IMR-90 (cell line): ENCODE data around the gene GLS2. TPM values are rescaled to one million over a fixed set of nuclear protein-coding genes. Genes with fewer than 3 reads are reported as not detected.

Experiments
- ATAC-seq: fragments of 200-7000 bp; cut with Tn5 transposase; 2 replicates; pipeline ENCODE4 v1.9.1; 2020; ENCODE audit warnings: low read depth, mild to moderate bottlenecking, moderate library complexity
- BruUV-seq: library from RNA; stranded (reverse); fragments of 400-500 nt; replicated peaks from 2 replicates; lab custom pipeline; 2021; lab: Mats Ljungman, UMichigan
- CTCF ChIA-PET: fragments of 300-600 bp; formaldehyde crosslinking; extraction: SDS; loops from one replicate; lab custom pipeline; 2021; ENCODE audit warnings: antibody characterized with exemption; lab: Yijun Ruan, JAX
- POLR2A ChIA-PET: fragments of 300-600 bp; sonication (Branson Sonifier 250); formaldehyde crosslinking; loops from one replicate; lab custom pipeline; 2022; ENCODE audit warnings: antibody characterized with exemption; ENCODE audit not compliant: unreplicated experiment; lab: Charles Lee
- DNase-seq: peaks from one replicate; pipeline ENCODE4 v3.0.0; 2013
- H2AFZ ChIP-seq: replicated peaks from 2 replicates; pipeline ENCODE3; 2013; ENCODE audit warnings: low read length, mild to moderate bottlenecking; ENCODE audit not compliant: poor library complexity
- H2AK5ac ChIP-seq: 2 replicates; pipeline ENCODE4 v1.6.1; 2013; ENCODE audit warnings: low read depth, low read length, inconsistent platforms
- H2AK9ac ChIP-seq: replicated peaks from 2 replicates; pipeline ENCODE3; 2013; ENCODE audit warnings: mild to moderate bottlenecking, low read depth, low read length, moderate library complexity; ENCODE audit not compliant: poor library complexity
- H2BK120ac ChIP-seq: 2 replicates; pipeline ENCODE4 v1.6.1; 2013; ENCODE audit warnings: low read depth, low read length, inconsistent platforms
- H2BK15ac ChIP-seq: 3 replicates; pipeline ENCODE4 v1.6.1; 2013; ENCODE audit warnings: low read depth, low read length, inconsistent platforms
- H2BK20ac ChIP-seq: 2 replicates; pipeline ENCODE4 v1.6.1; 2013; ENCODE audit warnings: low read depth, mild to moderate bottlenecking, inconsistent platforms, low read length, moderate library complexity
- H2BK5ac ChIP-seq: 2 replicates; pipeline ENCODE4 v1.6.1; 2013; ENCODE audit warnings: mild to moderate bottlenecking, low read depth, low read length, inconsistent platforms; ENCODE audit not compliant: poor library complexity, severe bottlenecking
- H3K14ac ChIP-seq: replicated peaks from 2 replicates; pipeline ENCODE4 v1.6.1; 2013; ENCODE audit warnings: low read depth, low read length, inconsistent platforms
- H3K18ac ChIP-seq: 2 replicates; pipeline ENCODE4 v1.6.1; 2013; ENCODE audit warnings: low read depth, low read length, control low read depth
- H3K23ac ChIP-seq: 2 replicates; pipeline ENCODE4 v1.6.1; 2013; ENCODE audit warnings: low read depth, low read length, inconsistent platforms
- H3K27ac ChIP-seq: 2 replicates; pipeline ENCODE4 v1.5.1; 2013; ENCODE audit warnings: mild to moderate bottlenecking, control low read depth, low read length; ENCODE audit not compliant: insufficient read depth
- H3K27me3 ChIP-seq: 2 replicates; pipeline ENCODE4 v1.6.1; 2013; ENCODE audit warnings: low read length; ENCODE audit not compliant: control insufficient read depth, insufficient read depth
- H3K36me3 ChIP-seq: 2 replicates; pipeline ENCODE4 v1.6.1; 2013; ENCODE audit warnings: low read length, mixed read lengths; ENCODE audit not compliant: control insufficient read depth, insufficient read depth
- H3K4ac ChIP-seq: 2 replicates; pipeline ENCODE4 v1.6.1; 2013; ENCODE audit warnings: low read depth, low read length, inconsistent platforms
- H3K4me1 ChIP-seq: 2 replicates; pipeline ENCODE4 v1.6.1; 2013; ENCODE audit warnings: low read length, mixed read lengths; ENCODE audit not compliant: control insufficient read depth, insufficient read depth
- H3K4me2 ChIP-seq: 2 replicates; pipeline ENCODE4 v1.6.1; 2013; ENCODE audit warnings: low read depth, mild to moderate bottlenecking, control low read depth, low read length, moderate library complexity
- H3K4me3 ChIP-seq: 2 replicates; pipeline ENCODE4 v1.5.1; 2013; ENCODE audit warnings: low read depth, mild to moderate bottlenecking, control low read depth, low read length, moderate library complexity; ENCODE audit not compliant: insufficient read depth
- H3K56ac ChIP-seq: 2 replicates; pipeline ENCODE4 v1.6.1; 2013; ENCODE audit warnings: low read length, inconsistent platforms; ENCODE audit not compliant: insufficient read depth; ENCODE audit errors: extremely low read depth
- H3K79me1 ChIP-seq, 2 experiments: 2 replicates each; pipeline ENCODE4 v1.6.1; 2013; ENCODE audit warnings: low read length in 2 of 2, inconsistent platforms in 1 of 2, low read depth in 1 of 2
- H3K9ac ChIP-seq: 2 replicates; pipeline ENCODE4 v1.6.1; 2013; ENCODE audit warnings: low read depth, low read length, control low read depth
- H3K9me1 ChIP-seq: 2 replicates; pipeline ENCODE4 v1.6.1; 2013; ENCODE audit warnings: low read length, inconsistent platforms; ENCODE audit not compliant: insufficient read depth
- H3K9me3 ChIP-seq: 2 replicates; pipeline ENCODE4 v1.6.1; 2013; ENCODE audit warnings: low read length; ENCODE audit not compliant: control insufficient read depth, insufficient read depth
- H4K20me1 ChIP-seq: 2 replicates; pipeline ENCODE4 v1.6.1; 2013; ENCODE audit warnings: low read length, inconsistent platforms; ENCODE audit not compliant: insufficient read depth
- H4K5ac ChIP-seq: 2 replicates; pipeline ENCODE4 v1.6.1; 2013; ENCODE audit warnings: mild to moderate bottlenecking, low read depth, low read length, control low read depth
- H4K8ac ChIP-seq, 2 experiments: 2 replicates each; pipeline ENCODE4 v1.6.1; 2013; ENCODE audit warnings: low read depth in 2 of 2, low read length in 2 of 2, control low read depth in 1 of 2, inconsistent platforms in 1 of 2
- H4K91ac ChIP-seq: 2 replicates; pipeline ENCODE4 v1.6.1; 2013; ENCODE audit warnings: low read depth, low read length, inconsistent platforms; ENCODE audit not compliant: insufficient read depth
- MAZ ChIP-seq: IDR thresholded peaks from 2 replicates; pipeline ENCODE4 v1.6.1; 2012; ENCODE audit warnings: low read depth, mild to moderate bottlenecking, low read length, improper control_type of control experiment, moderate library complexity, borderline replicate concordance
- RAD21 ChIP-seq: IDR thresholded peaks from 2 replicates; pipeline ENCODE4 v1.6.1; 2012; ENCODE audit warnings: low read length, improper control_type of control experiment
- WGBS, 2 experiments: methylation state at CpG; one replicate each; pipeline versions ENCODE4 v1.1.5 to v1.1.7; 2013; ENCODE audit warnings: missing lambda C conversion rate in 2 of 2; ENCODE audit not compliant: insufficient read length in 1 of 2; ENCODE audit errors: extremely low coverage in 2 of 2; 5-methylcytosine and 5-hydroxymethylcytosine counted together
- dilution Hi-C: fragments of 300-500 bp; cut with HindIII; formaldehyde crosslinking; loops from one replicate; pipeline ENCODE4 v1.14.3; 2018; ENCODE audit warnings: low sequenced_read_pairs; ENCODE audit not compliant: unreplicated experiment
- in situ Hi-C: fragments of 300-500 bp; cut with MboI; formaldehyde crosslinking; loops from 3 replicates; pipeline ENCODE4 v1.14.3; 2019; ENCODE audit warnings: low sequenced_read_pairs, inconsistent platforms, mixed read lengths
- intact Hi-C: fragments of 100-400 bp; cut with micrococcal nuclease; formaldehyde crosslinking; loops from 2 replicates; pipeline ENCODE4 v1.10.0; 2022
- polyA plus RNA-seq, 3 experiments: library from polyadenylated mRNA; depleted of rRNA; stranded (reverse); fragments of >200 nt; gene quantifications; 2 replicates each; pipeline ENCODE4 v1.2.3, GENCODE V29; 2012; ENCODE audit warnings: low replicate concordance in 1 of 3
- total RNA-seq: library from RNA; depleted of rRNA; stranded (reverse); fragments of >200 nt; gene quantifications from 2 replicates; pipeline ENCODE4 v1.2.3, GENCODE V29; 2012
- TF ChIP-seq, protein P1 (sequence below): conservative IDR thresholded peaks from 2 replicates; pipeline ENCODE4 v1.5.1; 2012; ENCODE audit warnings: mild to moderate bottlenecking, low read depth, low read length, improper control_type of control experiment

GLS2 gene
- total and polyA plus RNA-seq, 2 of the 4 experiments (the other 2 are of a cell fraction), result 0.21 to 0.36 TPM

DNA sequence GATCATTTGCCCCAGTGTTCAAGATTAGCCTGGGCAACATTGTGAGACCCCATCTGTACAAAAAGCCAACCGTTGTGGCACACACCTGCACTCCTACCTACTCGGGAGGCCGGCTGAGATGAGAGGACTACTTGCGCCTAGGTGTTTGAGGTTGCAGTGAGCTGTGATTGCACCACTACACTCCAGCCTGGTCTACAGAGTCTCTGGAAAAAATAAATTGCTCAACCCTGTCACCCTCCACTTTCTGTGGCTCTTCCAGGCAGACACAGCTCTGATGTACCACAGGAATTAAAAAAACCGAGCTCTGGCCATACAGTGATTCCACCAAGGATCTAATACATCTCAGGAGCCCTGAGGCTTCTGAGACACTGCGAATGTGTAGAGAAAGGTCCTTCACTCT lies 53.1 kb downstream of the GLS2 start:
- H2BK20ac ChIP-seq, result no peak overlapping the region
- H3K36me3 ChIP-seq, result peaks cover 4% of the 10 kb centered on the region
- H4K5ac ChIP-seq, result no peak overlapping the region
- no peaks in the 10 kb centered on the region for H4K20me1 ChIP-seq
- no peaks in the 10 kb centered on the region for H3K27me3 ChIP-seq
- no TSS peak for BruUV-seq
- H2BK120ac ChIP-seq, result no peak overlapping the region
- no peak overlapping the region for H2AK9ac ChIP-seq
- peaks cover 16 to 38% of the 10 kb centered on the region in 2 experiments; a peak in 3 of 4 replicates for H3K79me1 ChIP-seq
- no peak overlapping the region for H2AFZ ChIP-seq
- DNase-seq (no peak), ATAC-seq (no peak)
- no peaks in the 10 kb centered on the region for H3K4me1 ChIP-seq
- no peak overlapping the region for H4K91ac ChIP-seq
- WGBS, 2 experiments, result 93% methylated on average over 3 of the region's 6 CpGs; no CpG with 5 or more reads in 1 of the 2 experiments
- H4K8ac ChIP-seq, result no peak overlapping the region
- no peaks in the 10 kb centered on the region for H3K9me3 ChIP-seq
- in situ Hi-C loops, result no loop called here
- no peak overlapping the region for H2AK5ac ChIP-seq
- H3K14ac ChIP-seq, result no peak overlapping the region
- ChIA-PET POLR2A (no interaction called here), CTCF (no interaction called here)
- H3K23ac ChIP-seq, result no peak overlapping the region
- intact Hi-C loops, result loop anchor here (5.0 kb wide), 1 partner anchor 48 kb away; no protein-coding TSS in a partner anchor
- no peak overlapping the region for H3K9ac ChIP-seq
- no peak overlapping the region for H3K27ac ChIP-seq
- no peak overlapping the region for H2BK15ac ChIP-seq
- H3K4ac ChIP-seq, result no peak overlapping the region
- no peak overlapping the region for H2BK5ac ChIP-seq
- H3K9me1 ChIP-seq, result peaks cover 3% of the 10 kb centered on the region; the same call in 1 of the 2 replicates
- no peak overlapping the region for H3K18ac ChIP-seq
- dilution Hi-C loops, result no loop called here
- no peak overlapping the region for H3K56ac ChIP-seq
- no peak overlapping the region for H3K4me2 ChIP-seq
- no peak overlapping the region for H3K4me3 ChIP-seq
- TF ChIP-seq RAD21 (no peak), MAZ (no peak)
- TF ChIP-seq, protein P1, sequence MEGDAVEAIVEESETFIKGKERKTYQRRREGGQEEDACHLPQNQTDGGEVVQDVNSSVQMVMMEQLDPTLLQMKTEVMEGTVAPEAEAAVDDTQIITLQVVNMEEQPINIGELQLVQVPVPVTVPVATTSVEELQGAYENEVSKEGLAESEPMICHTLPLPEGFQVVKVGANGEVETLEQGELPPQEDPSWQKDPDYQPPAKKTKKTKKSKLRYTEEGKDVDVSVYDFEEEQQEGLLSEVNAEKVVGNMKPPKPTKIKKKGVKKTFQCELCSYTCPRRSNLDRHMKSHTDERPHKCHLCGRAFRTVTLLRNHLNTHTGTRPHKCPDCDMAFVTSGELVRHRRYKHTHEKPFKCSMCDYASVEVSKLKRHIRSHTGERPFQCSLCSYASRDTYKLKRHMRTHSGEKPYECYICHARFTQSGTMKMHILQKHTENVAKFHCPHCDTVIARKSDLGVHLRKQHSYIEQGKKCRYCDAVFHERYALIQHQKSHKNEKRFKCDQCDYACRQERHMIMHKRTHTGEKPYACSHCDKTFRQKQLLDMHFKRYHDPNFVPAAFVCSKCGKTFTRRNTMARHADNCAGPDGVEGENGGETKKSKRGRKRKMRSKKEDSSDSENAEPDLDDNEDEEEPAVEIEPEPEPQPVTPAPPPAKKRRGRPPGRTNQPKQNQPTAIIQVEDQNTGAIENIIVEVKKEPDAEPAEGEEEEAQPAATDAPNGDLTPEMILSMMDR, result no peak
